RPMI8226 (cell line): Measurements from ENCODE around the gene CALB2.
"Not testable (repeated sequence)": the region's sequence is repeated elsewhere in the genome, so short reads cannot be mapped to it uniquely, and the experiment has no call there.

Experiments used
- DNase-seq: peaks from one replicate; pipeline ENCODE4 v3.0.0-alpha.2; 2015

The CALB2 gene

GRCh38 chr16:71358464-71358998, at the start of gene CALB2:
Gene CALB2, plus strand, starts transcription at chr16:71358723. Its CDS starts 70 bp downstream, at chr16:71358793.
- peak; percentile 79 for DNase-seq

- DNase-seq: peak; percentile 45
These were observed 46.9 kb upstream of the CALB2 start for GRCh38 chr16:71311553-71312158.

- DNase-seq: not testable (repeated sequence)
These were observed 44.9 kb upstream of the CALB2 start for GRCh38 chr16:71313591-71313990.

- no peak for DNase-seq
These were observed 43.3 kb upstream of the CALB2 start for GRCh38 chr16:71315269-71315668.

DNA sequence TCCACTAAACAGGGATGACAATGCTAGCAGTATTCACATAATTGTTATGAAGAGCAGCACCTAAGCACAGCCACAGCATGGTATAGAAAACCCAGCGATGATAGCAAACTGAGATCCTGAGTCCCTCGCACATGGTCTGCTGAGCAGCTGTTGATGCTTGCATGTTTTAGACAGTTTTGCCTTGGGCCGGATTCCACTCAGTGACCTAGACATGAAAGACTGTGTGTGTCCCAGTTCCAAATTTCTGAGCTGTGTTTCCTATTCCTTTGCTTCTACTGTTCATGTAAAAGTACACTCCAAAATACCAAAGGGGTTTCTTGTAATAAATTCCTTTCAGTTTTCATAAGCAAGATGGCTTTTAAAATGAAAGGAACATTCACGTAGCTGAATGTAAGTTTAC, 38.5 kb upstream of the CALB2 start:
- no peak for DNase-seq

DNA sequence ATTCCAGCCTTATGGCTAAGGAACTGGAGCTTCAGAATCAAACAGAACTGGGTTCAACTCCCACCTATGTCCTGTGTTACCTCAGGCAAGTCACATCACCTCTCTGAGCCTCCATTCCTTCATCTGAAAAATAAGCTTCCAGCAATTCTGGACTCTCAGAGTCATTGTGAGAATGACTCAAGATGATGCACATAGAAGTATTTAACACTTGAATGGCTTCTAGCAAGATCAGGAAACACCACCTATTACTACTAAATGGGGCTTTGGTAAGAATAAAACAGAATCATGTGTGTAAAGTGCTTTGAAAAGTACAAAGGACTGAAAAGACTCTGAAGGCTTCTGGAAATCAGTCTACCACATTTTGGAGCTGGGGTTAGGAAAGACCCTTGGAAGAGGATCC, 30.8 kb upstream of the CALB2 start:
- DNase-seq: no peak

DNA sequence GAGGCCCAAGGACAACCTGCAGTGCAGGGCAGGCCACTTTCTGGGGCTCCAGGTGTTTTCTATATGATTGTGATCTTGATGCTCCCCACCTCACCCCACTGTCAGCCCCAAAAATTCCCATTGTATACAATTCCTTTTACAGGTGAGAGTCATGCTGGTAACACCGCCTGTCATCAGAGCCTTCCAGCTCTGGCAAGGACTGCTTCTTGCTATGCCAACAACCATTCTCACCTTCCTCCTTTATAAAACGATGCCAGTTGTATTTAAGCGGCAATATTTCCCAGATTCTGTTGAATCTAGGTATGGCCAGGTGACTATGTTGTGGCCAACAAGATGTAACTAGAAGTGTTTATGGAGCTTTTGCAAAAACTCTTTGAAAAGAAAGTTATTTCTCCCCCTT, 30.4 kb upstream of the CALB2 start:
- DNase-seq: no peak

GRCh38 chr16:71337631-71338030, 20.9 kb upstream of the CALB2 start:
- no peak for DNase-seq

DNA sequence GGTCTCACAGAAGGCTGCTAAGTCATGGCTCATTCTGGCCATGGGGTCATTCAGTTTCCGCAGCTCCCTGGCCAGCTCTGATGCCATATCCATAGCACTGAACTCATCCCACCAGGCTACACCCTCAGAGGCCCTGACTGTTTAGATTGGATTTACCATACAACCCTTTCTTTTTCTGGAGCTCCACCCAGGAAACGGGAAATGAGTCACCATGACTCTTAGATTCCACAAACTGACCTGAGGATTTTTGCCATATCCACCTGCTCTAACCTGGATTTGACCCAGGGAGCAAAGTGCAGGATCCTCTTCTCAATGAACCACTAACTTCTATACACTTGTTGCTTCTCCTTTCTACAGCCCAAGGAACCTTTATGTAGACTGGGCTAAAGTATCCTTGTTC, 20.3 kb upstream of the CALB2 start:
- no peak for DNase-seq

- no peak for DNase-seq
These were observed 19.9 kb upstream of the CALB2 start for GRCh38 chr16:71338632-71339031.

GRCh38 chr16:71339236-71340171, 19.0 kb upstream of the CALB2 start:
- no peak for DNase-seq

DNA sequence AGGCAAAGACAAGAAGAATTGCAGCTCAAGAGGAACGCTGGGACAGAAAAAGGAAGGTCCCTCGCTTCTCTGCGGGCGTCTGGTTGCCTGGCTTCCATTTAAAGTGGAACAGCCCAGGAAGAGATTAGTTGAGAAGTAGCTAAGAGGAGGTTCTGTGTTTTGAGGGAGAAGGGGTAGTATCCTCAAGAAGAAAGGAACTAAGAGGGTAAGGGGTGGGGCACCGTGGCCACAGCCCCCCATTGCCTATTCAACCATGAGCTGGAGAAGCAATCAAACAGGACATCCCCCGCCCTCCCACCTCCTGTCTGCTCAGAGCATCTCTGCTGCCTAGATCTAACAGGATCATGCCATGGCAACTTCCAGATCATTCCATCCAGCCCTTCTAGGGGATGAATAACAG, 18.1 kb upstream of the CALB2 start:
- DNase-seq: no peak

- no peak for DNase-seq
These were observed 16.6 kb upstream of the CALB2 start for GRCh38 chr16:71341881-71342280.

- DNase-seq: no peak
These were observed 15.4 kb upstream of the CALB2 start for GRCh38 chr16:71343078-71343477.

DNA sequence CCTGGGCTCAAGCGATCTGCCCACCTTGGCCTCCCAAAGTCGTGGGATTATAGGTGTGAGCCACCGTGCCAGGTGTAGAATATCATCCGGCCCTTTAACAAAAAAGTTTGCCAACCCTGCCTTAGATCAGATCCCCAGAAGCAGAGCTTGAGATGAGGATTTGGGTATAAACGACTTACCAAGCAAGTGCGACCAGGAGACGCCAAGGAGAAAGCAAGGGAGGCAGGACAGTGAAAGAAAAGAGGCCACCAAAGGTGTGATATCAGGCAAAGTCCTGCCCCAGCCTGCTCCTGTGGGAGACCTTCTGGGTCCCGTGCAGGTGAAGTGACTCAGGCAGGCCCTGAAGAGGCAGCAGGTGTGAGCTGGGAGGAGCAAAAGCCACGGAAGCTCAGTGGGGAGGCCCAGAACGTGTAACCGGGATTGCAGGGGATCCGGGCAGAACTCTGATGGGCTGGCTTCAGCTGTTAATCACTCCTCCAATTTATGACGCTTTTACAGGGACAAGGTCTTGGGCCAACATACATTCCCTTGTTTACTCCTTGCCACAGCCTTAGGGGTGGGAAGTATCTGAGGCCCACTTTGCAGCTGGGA, 14.1 kb upstream of the CALB2 start:
- DNase-seq: no peak

DNA sequence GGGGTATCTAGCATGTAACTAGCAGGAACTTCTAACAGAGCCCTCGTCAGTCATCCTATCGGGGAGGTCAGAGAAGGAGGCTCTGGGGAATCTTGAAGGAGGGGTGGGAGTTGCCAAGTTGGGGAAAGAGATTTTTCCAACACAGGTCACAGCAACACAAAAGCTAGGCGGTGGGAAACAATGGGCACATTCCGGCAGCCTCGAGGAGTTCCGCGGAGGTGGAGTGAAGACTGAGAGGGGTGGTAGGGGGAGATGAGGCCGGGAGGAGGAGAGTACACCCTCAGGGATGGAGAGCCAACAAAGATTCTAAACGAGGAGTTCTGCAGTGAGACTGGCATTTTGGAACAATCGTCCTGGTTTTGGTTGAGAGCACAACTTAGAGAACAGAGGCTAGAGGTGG, 13.5 kb upstream of the CALB2 start:
- no peak for DNase-seq

DNA sequence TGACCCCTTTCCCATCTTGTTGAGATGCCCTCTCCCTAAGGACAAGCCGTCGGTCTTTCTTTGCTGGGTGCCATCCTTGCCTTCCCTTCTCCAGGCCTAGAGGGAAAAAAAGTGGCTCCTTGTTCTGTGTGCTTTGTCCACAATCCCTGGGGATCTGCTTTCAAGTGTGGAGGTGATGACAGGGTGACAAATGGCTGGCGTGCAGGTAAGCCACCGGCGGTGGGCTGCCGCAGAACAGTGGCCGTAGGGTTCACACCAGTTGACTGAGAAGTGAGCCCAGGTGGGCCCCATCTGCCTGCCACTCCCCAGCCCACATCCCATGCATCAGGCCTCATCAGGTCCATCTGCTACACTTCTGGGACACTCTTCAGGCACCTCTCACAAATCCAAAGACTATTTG, 11.4 kb upstream of the CALB2 start:
- no peak for DNase-seq

- no peak for DNase-seq
These were observed 10.0 kb upstream of the CALB2 start for GRCh38 chr16:71348262-71349085.

- DNase-seq: no peak
These were observed 7.5 kb upstream of the CALB2 start for GRCh38 chr16:71350821-71351557.

DNA sequence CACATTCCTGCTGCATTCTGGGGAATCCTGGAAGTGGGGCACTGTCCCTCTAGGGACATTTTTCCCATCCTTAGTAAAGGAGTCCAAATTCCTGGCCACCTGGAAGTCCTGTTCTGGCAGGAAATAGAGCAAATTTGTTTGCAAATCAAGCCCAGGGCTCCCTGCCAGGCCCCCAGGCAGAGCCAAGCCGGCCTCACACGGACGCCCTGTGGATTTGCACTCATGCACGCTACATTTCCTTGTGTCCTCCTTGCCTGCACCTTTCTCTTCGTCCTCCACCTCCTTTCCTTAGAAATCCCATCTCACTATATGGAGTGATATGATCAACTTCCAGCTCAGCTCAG, 7.0 kb upstream of the CALB2 start:
- DNase-seq: no peak

- no peak for DNase-seq
These were observed 6.1 kb upstream of the CALB2 start for GRCh38 chr16:71352466-71352865.

DNA sequence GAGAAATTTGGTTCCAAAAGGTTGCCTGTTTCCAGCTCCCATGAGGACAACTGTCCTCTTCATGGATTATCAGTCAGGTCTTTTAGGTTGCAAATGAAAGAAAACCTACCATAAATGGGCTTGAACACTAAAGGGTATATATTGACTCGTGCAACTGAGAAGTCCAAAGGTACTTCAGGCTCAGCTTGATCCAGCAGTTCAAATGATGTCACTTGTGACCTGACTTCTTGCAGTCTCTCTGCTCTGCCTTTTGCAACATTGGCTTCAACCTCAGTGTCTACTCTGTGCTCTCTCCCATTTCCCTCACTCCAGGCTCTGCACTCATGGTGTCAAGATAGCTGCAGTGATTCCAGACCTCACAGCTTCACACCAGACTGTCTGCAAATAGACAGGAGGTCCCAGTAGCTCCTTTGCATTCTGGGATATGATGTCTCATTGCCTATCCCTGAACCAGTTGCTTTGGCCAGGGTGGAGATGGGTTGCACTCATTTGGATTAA, 5.5 kb upstream of the CALB2 start:
- DNase-seq: no peak
